CD4-positive, alpha-beta T cell treated with Interleukin-17A for 4 hours (primary cell): ENCODE results near the gene ZDHHC12.
A peak's percentile ranks its signal among the peaks of the same experiment; 100 is the strongest.

ENCODE experiments used
- DNase-seq: peaks from one replicate; pipeline ENCODE4 v3.0.0-alpha.2; 2020; ENCODE audit warnings: mixed read lengths

Gene ZDHHC12

GRCh38 chr9:128685636-128686489 lies 38.1 kb downstream of the ZDHHC12 start:
- DNase-seq: peak; percentile 67

- peak; percentile 82 for DNase-seq
Observed at GRCh38 chr9:128684325-128685199, 39.4 kb downstream of the ZDHHC12 start.

- DNase-seq: no peak
Observed at GRCh38 chr9:128684065-128684324, 39.9 kb downstream of the ZDHHC12 start.

- peak; percentile 34 for DNase-seq
Observed at GRCh38 chr9:128683340-128684064, 40.4 kb downstream of the ZDHHC12 start.

GRCh38 chr9:128677794-128678193 lies 46.1 kb downstream of the ZDHHC12 start:
- no peak for DNase-seq

GRCh38 chr9:128675382-128675781 lies 48.5 kb downstream of the ZDHHC12 start:
- no peak for DNase-seq
